SK-N-SH (cell line): Measurements from ENCODE around the gene OPCML. TPM values are rescaled to one million over a fixed set of nuclear protein-coding genes. Genes with fewer than 3 reads are reported as not detected.

Experiments used
- CTCF ChIA-PET: fragments of 300-600, 350-600 bp; formaldehyde crosslinking; extraction: SDS; loops from one replicate; lab custom pipeline; 2021; lab: Yijun Ruan, JAX
- POLR2A ChIA-PET: fragments of 350-600 bp; sonication (Branson Sonifier 250); formaldehyde crosslinking; extraction: SDS; loops from one replicate; lab custom pipeline; 2020; ENCODE audit warnings: antibody characterized with exemption, inconsistent platforms; lab: Yijun Ruan, JAX
- DNase-seq: peaks from one replicate; pipeline ENCODE4 v3.0.0; 2012
- H2AFZ ChIP-seq: fragments of 200-600 bp; sonication (generic); 2 replicates; pipeline ENCODE4 v1.8.1; 2016; ENCODE audit warnings: antibody characterized with exemption, mild to moderate bottlenecking, low read depth
- H3F3A ChIP-seq: fragments of 200-600 bp; sonication (generic); replicated peaks from 2 replicates; pipeline ENCODE3; 2016; ENCODE audit warnings: antibody characterized with exemption, mild to moderate bottlenecking; ENCODE audit not compliant: insufficient read depth
- H3K27ac ChIP-seq, 2 experiments: fragments of 200-500 bp in 1 of 2; fragments of 200-600 bp in 1 of 2; sonication (Bioruptor generic) in 1 of 2; sonication (generic), shearing (Covaris generic) in 1 of 2; 2 replicates each; pipeline versions ENCODE4 v1.5.1 to v1.6.1; 2014 to 2016; ENCODE audit warnings: low read depth in 2 of 2, inconsistent platforms in 1 of 2, low read length in 1 of 2, mild to moderate bottlenecking in 1 of 2, mixed read lengths in 1 of 2
- H3K27me3 ChIP-seq: fragments of 200-600 bp; sonication (generic), shearing (Covaris generic); 2 replicates; pipeline ENCODE4 v1.6.1; 2016; ENCODE audit warnings: mixed run types; ENCODE audit not compliant: insufficient read depth
- H3K36me3 ChIP-seq, 2 experiments: fragments of 200-500 bp in 1 of 2; fragments of 200-600 bp in 1 of 2; sonication (Bioruptor generic) in 1 of 2; sonication (generic) in 1 of 2; replicated peaks in 1 of 2; 2 replicates each; pipeline versions ENCODE3 to v1.5.1; 2014 to 2016; ENCODE audit warnings: low read length in 1 of 2, mild to moderate bottlenecking in 1 of 2; ENCODE audit not compliant: insufficient read depth in 2 of 2, control insufficient read depth in 1 of 2
- H3K4me1 ChIP-seq, 2 experiments: fragments of 200-500 bp in 1 of 2; fragments of 200-600 bp in 1 of 2; sonication (Bioruptor generic) in 1 of 2; sonication (generic), shearing (Covaris generic) in 1 of 2; 2 replicates each; pipeline versions ENCODE4 v1.5.1 to v1.6.1; 2014 to 2016; ENCODE audit warnings: low read depth in 1 of 2, low read length in 1 of 2, mixed run types in 1 of 2; ENCODE audit not compliant: insufficient read depth in 2 of 2, control insufficient read depth in 1 of 2
- H3K4me2 ChIP-seq: fragments of 200-600 bp; sonication (generic), shearing (Covaris generic); 2 replicates; pipeline ENCODE4 v1.6.1; 2017; ENCODE audit warnings: mixed run types
- H3K4me3 ChIP-seq, 2 experiments: fragments of 200-500 bp in 1 of 2; fragments of 200-600 bp in 1 of 2; sonication (Bioruptor generic) in 1 of 2; sonication (generic), shearing (Covaris generic) in 1 of 2; 2 replicates each; pipeline versions ENCODE4 v1.5.1 to v1.8.1; 2014 to 2016; ENCODE audit warnings: low read depth in 2 of 2, inconsistent platforms in 1 of 2, low read length in 1 of 2, mild to moderate bottlenecking in 1 of 2, mixed read lengths in 1 of 2, moderate library complexity in 1 of 2
- H3K79me2 ChIP-seq: fragments of 200-600 bp; sonication (generic); 2 replicates; pipeline ENCODE4 v1.8.1; 2017; ENCODE audit warnings: mild to moderate bottlenecking; ENCODE audit not compliant: insufficient read depth
- H3K9ac ChIP-seq: fragments of 200-600 bp; sonication (generic); 2 replicates; pipeline ENCODE4 v1.6.1; 2017; ENCODE audit warnings: mixed run types
- H3K9me2 ChIP-seq: fragments of 200-600 bp; sonication (generic); 2 replicates; pipeline ENCODE4 v1.6.1; 2017; ENCODE audit warnings: mixed run types
- H3K9me3 ChIP-seq: fragments of 200-600 bp; sonication (generic); 2 replicates; pipeline ENCODE4 v1.6.1; 2017; ENCODE audit warnings: mixed run types, mild to moderate bottlenecking, moderate library complexity
- H4K20me1 ChIP-seq: fragments of 200-600 bp; sonication (generic); 2 replicates; pipeline ENCODE4 v1.6.1; 2017; ENCODE audit warnings: mild to moderate bottlenecking, mixed run types; ENCODE audit not compliant: insufficient read depth
- CHD2 ChIP-seq: fragments of 150-350 bp; IDR thresholded peaks from 2 replicates; pipeline ENCODE4 v1.6.1; 2018; ENCODE audit warnings: low read length; ENCODE audit not compliant: partially characterized antibody
- ELF1 ChIP-seq: IDR thresholded peaks from 2 replicates; pipeline ENCODE4 v1.4.0; 2012
- EP300 ChIP-seq, 2 experiments: IDR thresholded peaks; 2 replicates each; pipeline versions ENCODE4 v1.4.0 to v1.6.1; 2012; ENCODE audit warnings: borderline replicate concordance in 1 of 2, low read depth in 1 of 2, low read length in 1 of 2
- EZH2phosphoT487 ChIP-seq: fragments of 200-600 bp; sonication (generic); IDR thresholded peaks from 2 replicates; pipeline ENCODE4 v1.6.1; 2017; ENCODE audit warnings: low read depth, mixed run types, mild to moderate bottlenecking, antibody characterized with exemption, moderate library complexity, borderline replicate concordance
- FOSL2 ChIP-seq: IDR thresholded peaks from 2 replicates; pipeline ENCODE4 v1.4.0; 2012; ENCODE audit warnings: low read depth, mild to moderate bottlenecking, moderate library complexity, borderline replicate concordance
- FOXJ3 ChIP-seq: sonication (generic); formaldehyde crosslinking; IDR thresholded peaks from 2 replicates; pipeline ENCODE4 v1.5.1; 2020; ENCODE audit warnings: mild to moderate bottlenecking, missing genetic modification reagents
- GABPA ChIP-seq: IDR thresholded peaks from 2 replicates; pipeline ENCODE4 v1.4.0; 2012; ENCODE audit warnings: low read depth, mild to moderate bottlenecking
- IRF3 ChIP-seq: fragments of 150-350 bp; IDR thresholded peaks from 2 replicates; pipeline ENCODE4 v1.6.1; 2016; ENCODE audit warnings: mild to moderate bottlenecking, low read depth, low read length
- MEF2A ChIP-seq: IDR thresholded peaks from 2 replicates; pipeline ENCODE4 v1.4.0; 2012; ENCODE audit warnings: low read depth, borderline replicate concordance
- PBX3 ChIP-seq: IDR thresholded peaks from 2 replicates; pipeline ENCODE4; 2012
- RCOR1 ChIP-seq: fragments of 150-350 bp; IDR thresholded peaks from 2 replicates; pipeline ENCODE4 v1.6.1; 2017; ENCODE audit warnings: antibody characterized with exemption, low read length
- REST ChIP-seq: IDR thresholded peaks from 2 replicates; pipeline ENCODE4 v1.6.1; 2012; ENCODE audit warnings: mild to moderate bottlenecking, low read depth, low read length, moderate library complexity
- RXRA ChIP-seq: IDR thresholded peaks from 2 replicates; pipeline ENCODE4 v1.4.0; 2012; ENCODE audit warnings: low read depth, mild to moderate bottlenecking, borderline replicate concordance
- SIN3A ChIP-seq: IDR thresholded peaks from 2 replicates; pipeline ENCODE4 v1.6.1; 2012; ENCODE audit warnings: low read depth, mild to moderate bottlenecking, low read length, moderate library complexity, borderline replicate concordance
- SMC3 ChIP-seq: IDR thresholded peaks from 2 replicates; pipeline ENCODE4 v1.6.1; 2012; ENCODE audit warnings: low read depth, low read length, improper control_type of control experiment
- TCF12 ChIP-seq: IDR thresholded peaks from 2 replicates; pipeline ENCODE4 v1.4.0; 2012
- TEAD4 ChIP-seq: IDR thresholded peaks from 2 replicates; pipeline ENCODE4 v1.4.0; 2012; ENCODE audit warnings: mild to moderate bottlenecking, borderline replicate concordance; ENCODE audit not compliant: insufficient read depth
- YY1 ChIP-seq: IDR thresholded peaks from 2 replicates; pipeline ENCODE4 v1.4.0; 2012; ENCODE audit warnings: low read depth, mild to moderate bottlenecking
- ZBTB33 ChIP-seq: IDR thresholded peaks from 2 replicates; pipeline ENCODE4 v1.4.0; 2012; ENCODE audit warnings: low read depth, borderline replicate concordance
- WGBS: methylation state at CpG from one replicate; pipeline ENCODE4 v1.1.6; 2017; ENCODE audit warnings: low lambda C conversion rate; 5-methylcytosine and 5-hydroxymethylcytosine counted together
- polyA plus RNA-seq, 3 experiments: library from polyadenylated mRNA; depleted of rRNA; stranded (reverse); fragments of >200 nt; gene quantifications; 2 replicates each; pipeline ENCODE4 v1.2.3, GENCODE V29; 2012

The OPCML gene
- polyA plus RNA-seq, 1 of the 3 experiments (the other 2 are of a cell fraction), result not detected

GRCh38 chr11:132626446-132626845, 905.9 kb downstream of the OPCML start:
- no peak overlapping the region for H3K9ac ChIP-seq
- no peaks in the 10 kb centered on the region for H3K27me3 ChIP-seq
- no peaks in the 10 kb centered on the region for H3K9me3 ChIP-seq
- no peak overlapping the region for H3K4me3 ChIP-seq
- ChIA-PET CTCF (interaction anchor here (0.6 kb wide), 1 partner anchor 438 kb away, joined by 3 read pairs; no protein-coding TSS in a partner anchor), POLR2A (no interaction called here)
- peaks cover 5% of the 10 kb centered on the region for H3F3A ChIP-seq
- H3K27ac ChIP-seq, result no peak overlapping the region
- no peaks in the 10 kb centered on the region for H3K36me3 ChIP-seq
- DNase-seq, result no peak
- H4K20me1 ChIP-seq, result no peaks in the 10 kb centered on the region
- H3K4me1 ChIP-seq, result no peaks in the 10 kb centered on the region
- WGBS, result 21% methylated on average over 2 of the region's 2 CpGs
- no peak overlapping the region for H2AFZ ChIP-seq
- no peaks in the 10 kb centered on the region for H3K79me2 ChIP-seq
- TF ChIP-seq PBX3, result no peak
- TF ChIP-seq ZBTB33, result no peak
- no peak for TF ChIP-seq EP300 (IDR thresholded peaks at IDR 0.05; ENCODE audit: borderline replicate concordance in 1 of 2, low read depth in 1 of 2, low read length in 1 of 2)
- TF ChIP-seq GABPA, result no peak
- no peak for TF ChIP-seq YY1
- no peak for TF ChIP-seq IRF3
- no peak for TF ChIP-seq RCOR1
- TF ChIP-seq MEF2A, result no peak
- TF ChIP-seq SMC3, result no peak
- no peak for TF ChIP-seq RXRA
- TF ChIP-seq TEAD4, result no peak
- TF ChIP-seq SIN3A, result no peak
- TF ChIP-seq TCF12, result no peak
- TF ChIP-seq FOSL2, result no peak
- TF ChIP-seq EZH2phosphoT487, result no peak
- TF ChIP-seq FOXJ3 (CRISPR knock-in tag), result no peak
- TF ChIP-seq ELF1, result no peak
- TF ChIP-seq CHD2, result no peak
- TF ChIP-seq REST, result no peak
- no peak overlapping the region for H3K4me2 ChIP-seq
- H3K9me2 ChIP-seq, result no peaks in the 10 kb centered on the region
